GM19240 (cell line): Measurements from ENCODE around the gene THBS3.
"Not testable (repeated sequence)": the region's sequence is repeated elsewhere in the genome, so short reads cannot be mapped to it uniquely, and the experiment has no call there.

Experiments used
- DNase-seq: peaks from one replicate; pipeline ENCODE4 v3.0.0; 2011; ENCODE audit warnings: low spot score; ENCODE audit not compliant: insufficient read length

Gene THBS3

GRCh38 chr1:155208541-155209311, 1.0 kb upstream of the THBS3 start, which contains the start of gene MTX1:
TSS of gene MTX1 (plus strand) at chr1:155208695. CDS start at chr1:155208805, 110 bp downstream.
- DNase-seq = peak; percentile 83

DNA sequence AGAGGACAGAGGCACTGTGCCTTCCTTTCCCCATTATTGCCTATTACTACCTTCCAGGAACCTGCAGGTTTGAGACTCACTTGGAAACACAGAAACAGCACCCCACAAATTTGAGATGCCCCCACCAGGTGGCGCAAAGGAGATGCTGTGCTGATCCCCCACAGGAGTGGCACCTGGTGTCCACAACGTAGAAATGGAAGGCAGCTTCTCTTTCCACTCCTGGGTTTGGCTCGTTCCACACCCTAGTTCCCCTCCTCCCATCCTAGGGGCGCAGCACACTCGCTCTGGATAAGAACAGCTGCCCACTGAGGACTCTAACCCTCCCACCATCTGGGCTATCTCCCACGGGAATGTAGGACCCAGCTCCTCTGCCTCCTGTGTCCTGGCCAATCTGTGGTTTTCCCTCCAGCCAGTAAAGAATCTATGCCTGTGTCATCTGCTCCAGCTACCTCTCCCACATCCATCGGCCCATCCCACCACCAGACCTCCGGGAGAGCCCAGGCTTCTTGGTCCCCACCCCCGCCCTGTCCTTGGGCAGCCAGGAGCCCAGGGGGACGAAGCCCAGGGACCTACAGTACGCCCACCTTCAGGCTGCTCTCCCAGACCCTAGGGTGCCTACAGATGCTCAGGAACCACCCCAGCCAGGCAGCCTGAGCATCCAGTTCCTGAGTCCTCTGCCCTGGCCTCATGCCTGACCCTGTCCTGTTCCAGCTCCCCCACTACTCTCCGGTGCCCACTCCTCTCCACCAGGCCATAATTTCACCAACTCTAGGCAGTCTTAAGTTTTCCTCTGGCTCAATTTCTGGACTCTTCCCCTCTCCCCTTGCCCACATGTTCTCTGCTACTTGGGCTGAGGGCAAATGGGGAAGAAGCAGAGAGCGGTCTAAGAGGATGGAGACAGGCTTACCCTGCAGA, 549 bp downstream of the THBS3 start:
- peak; percentile 79 for DNase-seq

DNA sequence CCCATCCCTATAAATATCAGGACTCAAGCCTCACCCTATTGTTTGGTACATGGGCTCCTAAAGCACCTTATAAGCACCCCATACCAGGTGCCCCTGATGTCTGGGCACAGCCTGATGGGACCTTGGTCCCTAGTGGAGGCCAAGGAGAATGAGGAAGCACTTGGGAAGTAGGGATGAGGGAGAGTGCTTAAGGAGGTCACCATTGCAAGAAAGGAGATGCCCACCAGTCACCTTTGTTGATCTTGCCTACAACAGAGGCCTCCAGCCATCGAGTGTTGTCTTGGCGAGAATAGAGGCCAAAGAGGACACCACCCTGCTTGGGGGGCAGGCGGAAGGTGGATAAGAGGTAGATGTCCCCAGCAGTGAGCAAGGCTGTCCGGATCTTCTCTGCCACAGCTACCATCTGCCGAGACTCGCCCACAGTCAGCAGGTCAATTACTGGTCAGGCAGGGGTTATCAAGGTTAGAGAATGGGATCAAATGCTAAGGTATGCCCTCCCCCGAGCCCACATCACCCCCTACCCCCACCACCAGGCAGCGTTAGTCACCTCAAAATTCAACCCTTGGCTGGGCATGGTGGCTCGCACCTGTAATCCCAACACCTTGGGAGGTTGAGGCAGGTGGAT, 1.6 kb downstream of the THBS3 start:
- no peak for DNase-seq

- no peak for DNase-seq
Observed at GRCh38 chr1:155205035-155205434, 2.7 kb downstream of the THBS3 start.

GRCh38 chr1:155202731-155203515, 4.8 kb downstream of the THBS3 start:
- no peak for DNase-seq

GRCh38 chr1:155202198-155202597, 5.5 kb downstream of the THBS3 start:
- no peak for DNase-seq

GRCh38 chr1:155200920-155201319, 6.8 kb downstream of the THBS3 start:
- DNase-seq = no peak

DNA sequence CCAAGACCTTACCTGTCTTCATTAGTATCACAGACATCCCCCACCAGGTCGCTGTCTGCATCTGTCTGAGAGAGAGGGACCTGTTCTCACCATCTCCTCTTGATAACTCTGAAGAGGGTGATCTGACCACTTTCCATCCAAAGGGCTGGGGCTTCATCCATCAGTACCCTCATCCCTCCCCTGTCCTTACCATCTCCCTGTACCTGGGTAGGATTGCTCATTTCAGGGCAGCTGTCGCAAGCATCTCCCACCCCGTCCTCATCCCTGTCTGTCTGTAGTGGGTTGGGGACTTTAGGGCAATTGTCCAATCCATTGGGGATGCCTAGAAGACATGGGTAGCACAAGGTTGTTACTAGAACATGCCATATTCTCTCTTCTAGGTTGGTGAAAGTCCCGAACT, 7.9 kb downstream of the THBS3 start:
- no peak for DNase-seq

DNA sequence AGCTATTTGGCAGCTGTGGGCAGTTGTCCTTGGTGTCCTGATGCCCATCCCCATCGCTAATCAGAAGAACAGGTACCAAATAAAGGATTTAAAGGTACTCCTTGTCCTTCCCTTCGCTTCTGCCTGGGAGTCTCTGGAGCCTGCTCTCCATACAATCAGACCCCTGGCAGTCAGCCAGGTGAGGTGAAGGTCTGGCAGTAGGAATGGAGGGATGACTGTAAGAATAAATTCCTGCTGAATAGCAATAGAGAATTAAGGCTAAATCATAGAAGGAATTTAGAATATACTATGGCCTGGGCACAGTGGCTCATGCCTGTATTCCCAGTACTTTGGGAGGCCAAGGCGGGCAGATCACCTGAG, 9.2 kb downstream of the THBS3 start:
- no peak for DNase-seq

DNA sequence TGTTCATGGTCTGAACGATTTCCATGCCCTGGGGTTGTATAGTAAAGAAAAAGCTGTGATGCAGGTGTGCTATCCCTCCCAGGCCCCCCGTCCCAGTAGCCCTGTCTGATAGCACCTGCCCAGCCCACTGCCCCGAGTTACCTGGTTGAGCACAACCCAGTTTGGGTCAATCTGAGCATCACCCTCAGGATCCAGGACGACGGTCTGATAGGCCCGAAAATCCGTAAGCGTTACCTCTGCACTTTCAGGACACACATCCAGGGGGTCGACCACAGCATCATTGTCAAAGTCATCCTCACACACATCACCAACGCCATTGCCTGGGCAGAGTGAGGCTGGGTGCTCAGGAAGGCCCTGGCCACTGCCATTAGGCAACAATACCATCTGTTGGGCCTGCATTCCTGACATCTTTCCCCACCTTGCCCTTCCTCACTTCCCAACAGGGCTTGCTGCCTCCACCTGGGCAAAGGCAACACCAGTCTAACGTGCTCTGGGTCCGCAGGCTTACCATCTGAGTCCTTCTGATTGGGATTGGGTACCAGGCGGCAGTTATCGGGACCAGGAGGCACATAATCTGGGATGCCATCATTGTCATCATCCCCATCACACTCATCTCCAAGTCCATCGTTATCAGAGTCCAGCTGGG, 9.7 kb downstream of the THBS3 start:
- no peak for DNase-seq

DNA sequence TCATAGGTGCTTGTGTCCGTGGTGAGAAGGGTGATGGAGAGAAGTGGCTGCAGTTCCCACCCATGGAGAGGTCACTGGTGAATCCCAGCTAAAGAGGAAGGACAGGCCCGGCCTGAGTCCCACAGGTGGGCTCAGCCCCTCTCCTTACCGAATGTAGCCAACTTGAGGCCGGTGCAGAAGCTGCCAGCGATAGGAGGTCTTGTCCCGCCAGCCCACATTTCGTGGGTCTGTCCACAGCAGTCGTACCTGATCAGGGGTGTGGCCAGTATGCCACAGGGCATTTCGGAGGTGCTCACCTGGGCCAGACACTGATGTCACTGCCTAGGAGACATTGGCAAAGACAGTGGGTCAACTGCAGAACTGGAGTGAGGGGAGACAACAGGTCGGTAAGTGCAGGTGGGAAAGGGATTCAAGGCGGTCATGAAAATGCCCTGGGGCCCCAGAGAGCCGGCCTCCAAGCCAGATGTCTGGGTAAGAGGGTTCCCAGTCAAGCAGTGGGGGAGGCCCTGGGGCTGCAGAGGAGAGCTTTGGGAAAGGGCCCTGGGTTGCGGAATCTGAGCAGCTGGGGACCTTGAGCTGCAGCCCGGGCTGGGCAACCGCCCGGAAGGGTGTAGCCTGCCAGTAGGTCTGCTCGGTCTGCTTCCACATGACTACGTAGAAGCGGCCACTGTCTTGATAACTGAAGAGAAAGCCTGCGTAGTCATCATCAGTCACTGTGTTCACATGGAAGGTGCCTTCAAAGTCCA, 10.6 kb downstream of the THBS3 start:
- DNase-seq = no peak

DNA sequence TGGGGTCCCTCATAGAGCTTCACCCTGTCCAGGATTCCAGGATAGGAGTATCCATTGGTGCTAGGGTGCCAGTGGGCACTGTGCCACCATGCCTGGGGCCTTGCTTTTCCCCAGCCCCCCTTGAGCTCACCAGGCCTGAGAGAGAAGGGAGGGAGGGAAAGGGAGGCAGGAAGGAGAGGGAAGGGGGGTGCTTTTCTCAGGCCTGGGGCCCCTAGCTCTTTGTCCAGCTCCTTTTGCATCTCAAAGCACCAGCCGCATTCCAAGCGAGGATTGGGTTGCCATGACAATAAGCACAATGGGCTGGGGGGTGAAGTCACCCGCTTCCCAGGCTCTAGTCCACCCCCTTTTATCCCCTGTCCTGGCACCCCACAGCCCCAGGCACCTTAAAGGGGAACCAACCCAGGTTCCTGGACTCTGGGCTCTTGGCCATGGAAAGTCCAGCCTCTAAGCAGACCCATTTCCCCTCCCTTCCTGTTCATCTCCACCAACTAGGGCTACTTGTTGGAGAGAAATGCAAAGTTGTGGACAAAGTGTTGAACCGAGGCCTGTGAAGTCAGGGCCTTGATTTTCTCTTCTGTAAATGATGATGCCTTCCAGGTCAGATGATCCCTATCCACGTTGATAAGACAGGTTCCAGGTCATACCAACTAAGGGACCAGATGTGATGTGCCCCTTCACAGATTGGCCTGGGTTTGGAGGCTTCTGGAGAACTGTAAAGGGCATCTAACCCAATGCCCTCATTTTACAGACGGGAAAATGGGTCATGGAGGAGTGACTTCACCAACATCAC, 11.4 kb downstream of the THBS3 start:
- no peak for DNase-seq

GRCh38 chr1:155195201-155196102, 12.2 kb downstream of the THBS3 start:
- DNase-seq = no peak

GRCh38 chr1:155193991-155194240, 13.8 kb downstream of the THBS3 start:
- not testable (repeated sequence) for DNase-seq

DNA sequence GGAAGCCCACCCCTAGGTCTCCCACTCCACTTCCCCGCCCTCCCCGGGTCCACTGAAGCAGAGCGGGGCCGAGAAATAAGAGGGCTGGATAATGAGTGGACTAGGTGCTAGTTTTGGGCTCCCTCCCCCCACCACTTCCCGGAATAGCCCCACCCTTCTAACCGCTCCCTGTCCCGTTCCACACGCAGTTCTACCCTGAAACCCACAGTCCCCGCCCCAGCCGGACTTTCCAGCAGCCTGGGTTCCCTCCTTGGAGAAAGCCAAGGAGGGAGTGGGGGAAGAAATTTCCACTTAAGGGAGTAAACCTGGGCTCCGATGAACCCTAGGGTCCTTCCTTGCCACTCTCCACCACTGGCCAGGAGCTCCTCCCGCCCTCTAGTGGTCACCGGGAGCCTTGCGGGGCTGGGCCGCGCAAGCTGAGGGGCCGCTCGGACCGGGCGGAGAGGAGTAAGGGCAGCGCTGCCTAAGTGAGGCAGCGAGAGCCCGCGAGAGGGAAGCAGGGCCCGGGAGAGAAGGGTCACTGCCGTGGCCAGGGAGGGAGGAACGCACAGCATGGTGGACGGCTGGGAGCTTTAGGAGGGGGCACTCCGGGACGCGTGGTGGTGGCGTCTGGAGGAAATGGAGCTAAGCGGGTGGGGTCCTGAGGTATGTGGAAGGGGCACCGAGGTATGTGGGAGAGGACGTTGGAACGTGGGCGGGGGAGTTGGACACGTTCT, 14.3 kb downstream of the THBS3 start:
- DNase-seq = peak; percentile 85

- no peak for DNase-seq
Observed at GRCh38 chr1:155192346-155193274, 15.1 kb downstream of the THBS3 start.

GRCh38 chr1:155191904-155192303, 15.8 kb downstream of the THBS3 start:
- DNase-seq = no peak
